Mucosa of stomach (tissue), 1 donor: ENCODE results near the gene TVP23A.
"Not testable (repeated sequence)": the region's sequence is repeated elsewhere in the genome, so short reads cannot be mapped to it uniquely, and the experiment has no call there.

ENCODE experiments used
- H3K27me3 ChIP-seq: one replicate; pipeline ENCODE4 v1.7.0; 2013; ENCODE audit warnings: mild to moderate bottlenecking, low read length; ENCODE audit not compliant: control insufficient read depth, insufficient read depth
- H3K36me3 ChIP-seq: one replicate; pipeline ENCODE4 v1.7.0; 2013; ENCODE audit warnings: low read length; ENCODE audit not compliant: control insufficient read depth, insufficient read depth
- H3K4me1 ChIP-seq: one replicate; pipeline ENCODE4 v1.7.0; 2013; ENCODE audit warnings: mild to moderate bottlenecking, low read length; ENCODE audit not compliant: control insufficient read depth, insufficient read depth
- H3K4me3 ChIP-seq: one replicate; pipeline ENCODE4 v1.7.0; 2013; ENCODE audit warnings: low read length
- H3K9ac ChIP-seq: one replicate; pipeline ENCODE4 v1.7.0; 2013; ENCODE audit warnings: mild to moderate bottlenecking, low read length, moderate library complexity
- H3K9me3 ChIP-seq: one replicate; pipeline ENCODE4 v1.7.0; 2013; ENCODE audit warnings: mild to moderate bottlenecking, low read length, moderate library complexity; ENCODE audit not compliant: control insufficient read depth
- donor health status: Pancreatic carcinoma.

Gene TVP23A

GRCh38 chr16:10813099-10813455, 5.5 kb downstream of the TVP23A start:
- Histone ChIP-seq H3K4me3 (no peak overlapping the region), H3K36me3 (no peaks in the 10 kb centered on the region), H3K4me1 (no peaks in the 10 kb centered on the region), H3K9ac (no peak overlapping the region), H3K9me3 (no peaks in the 10 kb centered on the region), H3K27me3 (no peaks in the 10 kb centered on the region)

DNA sequence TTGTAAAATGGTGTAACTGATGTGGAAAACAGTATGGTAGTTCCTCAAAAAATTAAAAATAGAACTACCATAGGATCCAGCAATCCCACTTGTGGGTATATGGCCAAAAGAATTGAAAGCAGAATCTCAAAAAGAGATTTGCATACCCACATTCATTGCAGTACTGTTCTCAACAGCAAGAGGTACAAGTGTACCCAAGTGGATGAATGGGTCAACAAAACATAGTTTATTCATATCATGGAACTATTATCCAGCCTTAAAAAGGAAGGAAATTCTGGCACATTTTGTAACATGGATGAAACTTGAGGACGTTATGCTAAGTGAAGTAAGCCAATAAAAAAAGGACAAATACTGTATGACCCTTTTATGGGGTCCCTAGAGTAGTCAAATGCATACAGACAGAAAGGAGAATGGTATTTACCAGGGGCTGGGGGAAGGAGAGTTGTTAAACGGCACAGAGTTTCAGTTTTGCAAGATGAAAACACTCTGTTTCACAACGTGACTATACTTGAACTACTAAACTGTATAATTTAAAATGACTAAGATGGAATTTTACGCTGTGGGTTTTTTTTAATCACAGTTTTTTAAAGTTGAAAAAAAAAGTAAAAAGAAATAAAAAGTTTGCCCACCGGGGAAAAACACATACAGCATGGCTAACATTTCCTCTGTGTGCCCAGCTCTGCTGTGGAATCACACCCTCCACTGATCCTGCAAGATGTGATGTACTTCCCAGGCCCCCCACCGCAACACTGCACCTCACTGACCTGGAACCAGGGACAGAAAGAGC, 6.1 kb downstream of the TVP23A start:
- no peaks in the 10 kb centered on the region for H3K9me3 ChIP-seq
- no peaks in the 10 kb centered on the region for H3K4me1 ChIP-seq
- H3K27me3 ChIP-seq, result no peaks in the 10 kb centered on the region
- no peaks in the 10 kb centered on the region for H3K36me3 ChIP-seq
- H3K9ac ChIP-seq, result no peak overlapping the region
- no peak overlapping the region for H3K4me3 ChIP-seq

- no peaks in the 10 kb centered on the region for H3K36me3 ChIP-seq
- no peak overlapping the region for H3K4me3 ChIP-seq
- no peak overlapping the region for H3K9ac ChIP-seq
- H3K27me3 ChIP-seq, result no peaks in the 10 kb centered on the region
- no peaks in the 10 kb centered on the region for H3K4me1 ChIP-seq
- no peaks in the 10 kb centered on the region for H3K9me3 ChIP-seq
These were observed 8.9 kb downstream of the TVP23A start for GRCh38 chr16:10809706-10810105.

DNA sequence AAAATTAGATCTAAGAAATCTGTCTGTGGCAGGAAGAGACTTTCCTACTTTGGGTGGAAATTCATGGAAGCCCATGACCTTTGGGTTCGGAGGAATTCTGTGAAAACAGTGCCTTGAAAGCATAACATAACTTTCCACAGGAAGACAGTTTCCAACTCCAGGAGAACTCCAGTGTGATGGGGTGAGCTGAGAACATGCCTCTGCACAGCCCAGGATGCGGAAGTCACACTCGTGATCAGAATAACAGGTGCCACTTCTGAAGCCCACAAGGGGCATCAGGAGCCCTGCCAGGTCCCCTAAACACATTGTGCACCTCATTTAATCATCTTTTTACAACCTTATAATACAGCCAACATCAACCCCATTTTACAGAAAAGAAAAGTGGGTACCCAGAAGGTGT, 9.7 kb downstream of the TVP23A start:
- H3K9ac ChIP-seq, result no peak overlapping the region
- no peaks in the 10 kb centered on the region for H3K36me3 ChIP-seq
- H3K9me3 ChIP-seq, result no peaks in the 10 kb centered on the region
- no peaks in the 10 kb centered on the region for H3K27me3 ChIP-seq
- no peaks in the 10 kb centered on the region for H3K4me1 ChIP-seq
- no peak overlapping the region for H3K4me3 ChIP-seq

DNA sequence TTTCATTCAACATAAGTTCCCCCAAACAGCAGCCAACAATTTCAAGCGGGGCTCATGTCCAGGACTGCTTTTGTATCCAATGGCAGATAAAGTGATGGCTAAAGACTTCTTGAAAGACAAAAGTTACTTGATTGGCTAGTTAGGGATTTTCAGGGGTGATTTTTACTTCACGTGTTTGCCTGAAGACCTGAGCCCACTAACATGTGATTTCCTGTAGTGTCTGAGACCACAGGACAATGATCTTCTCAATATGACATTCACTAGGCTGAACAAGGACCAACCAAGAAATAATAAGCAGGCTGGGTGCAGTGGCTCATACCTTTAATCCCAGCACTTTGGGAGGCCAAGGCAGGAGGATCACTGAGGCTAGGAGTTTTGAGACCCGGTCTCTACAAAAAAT, 10.4 kb downstream of the TVP23A start:
- Histone ChIP-seq H3K4me3 (no peak overlapping the region), H3K27me3 (no peaks in the 10 kb centered on the region), H3K36me3 (no peaks in the 10 kb centered on the region), H3K4me1 (no peaks in the 10 kb centered on the region), H3K9ac (no peak overlapping the region), H3K9me3 (no peaks in the 10 kb centered on the region)

DNA sequence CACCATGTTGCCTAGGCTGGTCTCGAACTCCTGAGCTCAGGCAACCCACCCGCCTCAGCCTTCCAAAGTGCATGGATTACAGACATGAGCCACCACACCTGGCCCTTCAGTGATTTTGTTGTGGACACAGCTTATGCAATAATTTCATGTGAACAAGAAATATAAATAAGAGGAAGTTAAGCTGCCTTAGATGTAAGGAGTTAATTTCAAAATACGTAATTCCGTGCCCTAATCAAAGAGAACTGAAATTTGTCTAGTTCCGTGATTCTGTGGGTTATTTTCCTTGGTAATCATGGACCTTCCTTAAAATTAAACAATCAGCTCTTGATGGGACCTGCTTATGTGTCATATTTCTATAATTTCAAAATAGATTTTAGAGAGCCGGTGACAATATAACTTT, 11.9 kb downstream of the TVP23A start:
- H3K27me3 ChIP-seq, result no peaks in the 10 kb centered on the region
- H3K4me3 ChIP-seq, result no peak overlapping the region
- no peak overlapping the region for H3K9ac ChIP-seq
- no peaks in the 10 kb centered on the region for H3K36me3 ChIP-seq
- no peaks in the 10 kb centered on the region for H3K4me1 ChIP-seq
- no peaks in the 10 kb centered on the region for H3K9me3 ChIP-seq

- Histone ChIP-seq H3K4me3 (no peak overlapping the region), H3K9ac (no peak overlapping the region), H3K36me3 (no peaks in the 10 kb centered on the region), H3K4me1 (no peaks in the 10 kb centered on the region), H3K27me3 (no peaks in the 10 kb centered on the region), H3K9me3 (no peaks in the 10 kb centered on the region)
These were observed 13.3 kb downstream of the TVP23A start for GRCh38 chr16:10805334-10805733.

GRCh38 chr16:10799736-10800135, 18.9 kb downstream of the TVP23A start:
- H3K4me3 ChIP-seq, result no peak overlapping the region
- H3K27me3 ChIP-seq, result no peaks in the 10 kb centered on the region
- H3K9ac ChIP-seq, result no peak overlapping the region
- no peaks in the 10 kb centered on the region for H3K9me3 ChIP-seq
- no peaks in the 10 kb centered on the region for H3K36me3 ChIP-seq
- no peaks in the 10 kb centered on the region for H3K4me1 ChIP-seq

GRCh38 chr16:10791048-10791447, 27.5 kb downstream of the TVP23A start:
- Histone ChIP-seq H3K9me3 (no peaks in the 10 kb centered on the region), H3K4me3 (no peak overlapping the region)

GRCh38 chr16:10788630-10789029, 30.0 kb downstream of the TVP23A start:
- not testable (repeated sequence) for H3K4me1 ChIP-seq, H3K27me3 ChIP-seq, H3K9ac ChIP-seq, H3K36me3 ChIP-seq, H3K9me3 ChIP-seq, H3K4me3 ChIP-seq

More at GRCh38 chr16:10791048-10791447, 27.5 kb downstream of the TVP23A start:
- H3K27me3 ChIP-seq, result no peaks in the 10 kb centered on the region
- no peaks in the 10 kb centered on the region for H3K36me3 ChIP-seq
- H3K9ac ChIP-seq, result no peak overlapping the region
- H3K4me1 ChIP-seq, result no peaks in the 10 kb centered on the region

DNA sequence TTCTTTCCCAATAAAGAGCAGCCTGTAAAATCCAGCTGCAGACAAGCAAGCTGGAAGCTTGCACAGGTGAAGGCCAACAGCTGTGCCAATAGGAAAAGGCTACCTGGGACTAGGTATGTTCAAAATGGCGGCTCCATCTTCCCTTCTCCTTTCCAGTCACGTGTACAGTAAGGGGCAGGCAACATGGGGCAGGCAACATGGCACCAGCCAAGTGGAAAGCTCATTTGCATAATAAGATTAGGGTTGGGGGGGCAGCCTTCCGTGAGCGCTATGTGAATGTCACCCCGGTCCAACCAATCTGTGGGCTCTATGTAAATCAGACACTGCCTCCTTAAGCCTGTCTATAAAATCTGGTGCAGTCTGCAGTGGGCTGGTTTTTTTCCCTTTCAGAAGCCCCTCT, 31.3 kb downstream of the TVP23A start:
- H3K9ac ChIP-seq, result no peak overlapping the region
- H3K9me3 ChIP-seq, result no peaks in the 10 kb centered on the region
- no peaks in the 10 kb centered on the region for H3K27me3 ChIP-seq
- H3K4me1 ChIP-seq, result no peaks in the 10 kb centered on the region
- H3K36me3 ChIP-seq, result no peaks in the 10 kb centered on the region
- no peak overlapping the region for H3K4me3 ChIP-seq

- no peaks in the 10 kb centered on the region for H3K27me3 ChIP-seq
- H3K9me3 ChIP-seq, result no peaks in the 10 kb centered on the region
- no peak overlapping the region for H3K9ac ChIP-seq
- no peak overlapping the region for H3K4me3 ChIP-seq
- no peaks in the 10 kb centered on the region for H3K4me1 ChIP-seq
- H3K36me3 ChIP-seq, result no peaks in the 10 kb centered on the region
These were observed 36.0 kb downstream of the TVP23A start for GRCh38 chr16:10782628-10783027.

- Histone ChIP-seq H3K27me3 (no peaks in the 10 kb centered on the region), H3K4me3 (no peak overlapping the region), H3K36me3 (no peaks in the 10 kb centered on the region), H3K4me1 (no peaks in the 10 kb centered on the region), H3K9ac (no peak overlapping the region), H3K9me3 (no peaks in the 10 kb centered on the region)
These were observed 38.0 kb downstream of the TVP23A start for GRCh38 chr16:10780628-10781027.
